Measurements from ENCODE around the gene MARK4.
"Not testable (repeated sequence)": the region's sequence is repeated elsewhere in the genome, so short reads cannot be mapped to it uniquely, and the experiment has no call there.

The MARK4 gene

DNA sequence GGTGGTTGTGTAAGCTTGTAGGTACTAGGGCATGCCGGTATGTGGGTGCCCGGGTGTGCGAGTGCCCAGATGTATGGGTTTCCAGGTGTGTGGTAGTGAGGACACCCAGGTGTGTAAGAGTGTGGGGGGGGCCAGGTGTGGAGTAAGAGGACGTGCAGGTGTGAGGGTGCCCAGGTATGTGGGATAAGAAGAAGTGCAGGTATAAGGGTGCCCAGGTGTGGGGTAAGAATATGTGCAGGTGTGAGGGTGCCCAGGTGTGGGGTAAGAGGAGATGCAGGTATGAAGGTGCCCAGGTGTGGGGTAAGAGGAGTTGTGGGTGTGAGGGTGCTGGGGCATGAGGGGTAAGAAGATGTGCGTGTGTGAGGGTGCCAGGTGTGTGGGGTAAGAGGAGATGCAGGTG, 14.3 kb downstream of the MARK4 start:
- no peak for DNase-seq (ENCODE audit: low spot score)
- TF ChIP-seq, protein P1, sequence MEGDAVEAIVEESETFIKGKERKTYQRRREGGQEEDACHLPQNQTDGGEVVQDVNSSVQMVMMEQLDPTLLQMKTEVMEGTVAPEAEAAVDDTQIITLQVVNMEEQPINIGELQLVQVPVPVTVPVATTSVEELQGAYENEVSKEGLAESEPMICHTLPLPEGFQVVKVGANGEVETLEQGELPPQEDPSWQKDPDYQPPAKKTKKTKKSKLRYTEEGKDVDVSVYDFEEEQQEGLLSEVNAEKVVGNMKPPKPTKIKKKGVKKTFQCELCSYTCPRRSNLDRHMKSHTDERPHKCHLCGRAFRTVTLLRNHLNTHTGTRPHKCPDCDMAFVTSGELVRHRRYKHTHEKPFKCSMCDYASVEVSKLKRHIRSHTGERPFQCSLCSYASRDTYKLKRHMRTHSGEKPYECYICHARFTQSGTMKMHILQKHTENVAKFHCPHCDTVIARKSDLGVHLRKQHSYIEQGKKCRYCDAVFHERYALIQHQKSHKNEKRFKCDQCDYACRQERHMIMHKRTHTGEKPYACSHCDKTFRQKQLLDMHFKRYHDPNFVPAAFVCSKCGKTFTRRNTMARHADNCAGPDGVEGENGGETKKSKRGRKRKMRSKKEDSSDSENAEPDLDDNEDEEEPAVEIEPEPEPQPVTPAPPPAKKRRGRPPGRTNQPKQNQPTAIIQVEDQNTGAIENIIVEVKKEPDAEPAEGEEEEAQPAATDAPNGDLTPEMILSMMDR (IDR thresholded peaks at IDR 0.05; ENCODE audit: extremely low read depth, insufficient read depth, missing control alignments) = no peak
- in situ Hi-C loops (cut with MboI; ENCODE audit: low pct_unique_long_range_greater_than_20kb, low sequenced_read_pairs, unreplicated experiment) = no loop called here

DNA sequence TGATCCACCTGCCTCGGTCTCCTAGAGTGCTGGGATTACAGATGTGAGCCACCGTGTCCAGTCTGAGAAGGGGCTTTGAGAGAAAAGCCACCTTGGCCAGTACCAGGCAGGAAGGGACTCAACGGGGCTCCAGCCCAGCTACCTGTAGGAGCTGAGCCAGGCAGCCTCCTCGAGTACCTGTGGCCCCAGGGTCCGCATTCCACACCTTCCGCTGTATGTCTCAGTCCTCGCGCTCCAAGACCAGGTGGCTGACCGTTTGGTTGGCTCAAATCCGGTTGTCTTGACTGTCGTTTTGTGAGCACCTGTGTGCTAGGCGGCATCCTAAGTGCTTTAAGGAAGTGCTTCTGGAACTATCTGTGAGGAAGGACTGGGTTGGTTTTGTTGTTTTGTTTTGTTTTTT, 16.2 kb downstream of the MARK4 start:
- no peak for DNase-seq (ENCODE audit: low spot score)
- TF ChIP-seq, protein P1 (IDR thresholded peaks at IDR 0.05; ENCODE audit: extremely low read depth, insufficient read depth, missing control alignments) = no peak
- in situ Hi-C loops (cut with MboI; ENCODE audit: low pct_unique_long_range_greater_than_20kb, low sequenced_read_pairs, unreplicated experiment) = no loop called here

DNA sequence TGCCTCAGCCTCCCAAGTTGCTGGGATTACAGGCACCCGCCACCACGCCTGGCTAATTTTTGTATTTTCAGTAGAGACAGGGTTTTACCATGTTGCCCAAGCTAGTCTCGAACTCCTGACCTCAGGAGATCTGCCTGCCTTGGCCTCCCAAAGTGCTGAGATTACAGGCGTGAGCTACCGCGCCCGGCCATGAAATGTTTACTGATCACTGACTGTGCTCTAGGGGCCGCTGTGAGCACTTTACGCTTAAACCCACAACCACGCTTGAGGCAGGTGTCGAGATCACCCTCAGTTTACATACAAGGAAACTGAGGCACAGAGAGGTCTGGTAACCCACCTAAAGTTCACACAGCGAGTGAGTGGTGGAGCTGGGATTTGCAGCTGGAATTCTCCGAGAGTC, 18.9 kb downstream of the MARK4 start:
- in situ Hi-C loops (cut with MboI; ENCODE audit: low pct_unique_long_range_greater_than_20kb, low sequenced_read_pairs, unreplicated experiment); DNase-seq (ENCODE audit: low spot score): not testable (repeated sequence)

DNA sequence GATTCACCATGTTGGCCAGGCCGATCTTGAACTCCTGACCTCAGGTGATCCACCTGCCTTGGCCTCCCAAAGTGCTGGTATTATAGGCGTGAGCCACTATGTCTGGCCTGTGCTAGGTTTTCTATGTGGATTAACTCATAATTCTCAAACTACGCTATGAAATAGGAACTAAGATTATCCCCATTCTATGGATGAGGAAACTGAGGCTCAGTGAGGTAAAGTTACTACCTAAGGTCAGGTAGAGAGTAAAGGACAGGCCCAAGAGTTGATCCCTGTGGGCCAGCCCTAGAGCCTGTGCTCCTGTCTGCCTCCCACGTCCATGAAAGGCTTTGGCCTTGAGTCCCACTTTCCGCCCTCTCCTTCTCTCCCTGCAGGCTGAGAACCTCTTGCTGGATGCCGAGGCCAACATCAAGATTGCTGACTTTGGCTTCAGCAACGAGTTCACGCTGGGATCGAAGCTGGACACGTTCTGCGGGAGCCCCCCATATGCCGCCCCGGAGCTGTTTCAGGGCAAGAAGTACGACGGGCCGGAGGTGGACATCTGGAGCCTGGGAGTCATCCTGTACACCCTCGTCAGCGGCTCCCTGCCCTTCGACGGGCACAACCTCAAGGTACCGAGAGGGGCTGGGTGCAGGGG, 20.1 kb downstream of the MARK4 start:
- TF ChIP-seq, protein P1 (IDR thresholded peaks at IDR 0.05; ENCODE audit: extremely low read depth, insufficient read depth, missing control alignments) = no peak
- no peak for DNase-seq (ENCODE audit: low spot score)
- in situ Hi-C loops (cut with MboI; ENCODE audit: low pct_unique_long_range_greater_than_20kb, low sequenced_read_pairs, unreplicated experiment) = no loop called here

DNA sequence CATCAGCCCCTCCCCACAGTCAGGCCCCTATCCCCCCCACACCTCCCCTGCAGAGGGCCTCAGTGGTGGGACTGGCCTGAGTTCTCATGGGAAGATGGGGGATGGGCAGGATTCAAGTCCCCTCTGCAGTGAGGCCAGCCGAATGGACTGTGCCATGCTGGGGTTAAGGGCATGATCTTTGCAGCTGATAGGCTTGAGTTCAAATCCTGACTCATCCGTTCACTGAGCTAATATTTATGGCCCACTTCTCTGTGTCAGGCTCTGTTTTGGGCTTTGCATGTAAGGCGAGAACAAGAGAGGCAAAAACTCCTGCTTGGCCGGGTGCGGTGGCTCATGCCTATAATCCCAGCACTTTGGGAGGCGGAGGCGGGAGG, 20.7 kb downstream of the MARK4 start:
- DNase-seq (ENCODE audit: low spot score) = no peak
- TF ChIP-seq, protein P1 (IDR thresholded peaks at IDR 0.05; ENCODE audit: extremely low read depth, insufficient read depth, missing control alignments) = no peak
- in situ Hi-C loops (cut with MboI; ENCODE audit: low pct_unique_long_range_greater_than_20kb, low sequenced_read_pairs, unreplicated experiment) = no loop called here

DNA sequence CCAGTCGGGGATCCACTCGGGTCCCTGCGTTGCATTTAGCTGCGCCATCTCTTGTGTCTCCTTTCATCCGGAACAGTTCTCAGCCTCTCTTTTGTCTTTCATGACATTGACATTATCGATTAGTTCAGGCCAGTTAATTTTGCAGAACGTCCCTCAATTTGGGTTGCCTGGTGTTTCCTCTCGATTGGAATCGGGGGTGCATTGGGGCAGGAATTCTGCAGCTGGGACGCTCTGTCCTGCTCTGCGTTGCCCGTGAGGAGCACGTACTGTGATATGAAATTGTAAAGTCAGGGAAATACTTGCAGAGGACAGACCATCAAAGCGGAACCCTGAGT, 22.4 kb downstream of the MARK4 start:
- TF ChIP-seq, protein P1 (IDR thresholded peaks at IDR 0.05; ENCODE audit: extremely low read depth, insufficient read depth, missing control alignments) = no peak
- DNase-seq (ENCODE audit: low spot score) = no peak
- in situ Hi-C loops (cut with MboI; ENCODE audit: low pct_unique_long_range_greater_than_20kb, low sequenced_read_pairs, unreplicated experiment) = no loop called here

DNA sequence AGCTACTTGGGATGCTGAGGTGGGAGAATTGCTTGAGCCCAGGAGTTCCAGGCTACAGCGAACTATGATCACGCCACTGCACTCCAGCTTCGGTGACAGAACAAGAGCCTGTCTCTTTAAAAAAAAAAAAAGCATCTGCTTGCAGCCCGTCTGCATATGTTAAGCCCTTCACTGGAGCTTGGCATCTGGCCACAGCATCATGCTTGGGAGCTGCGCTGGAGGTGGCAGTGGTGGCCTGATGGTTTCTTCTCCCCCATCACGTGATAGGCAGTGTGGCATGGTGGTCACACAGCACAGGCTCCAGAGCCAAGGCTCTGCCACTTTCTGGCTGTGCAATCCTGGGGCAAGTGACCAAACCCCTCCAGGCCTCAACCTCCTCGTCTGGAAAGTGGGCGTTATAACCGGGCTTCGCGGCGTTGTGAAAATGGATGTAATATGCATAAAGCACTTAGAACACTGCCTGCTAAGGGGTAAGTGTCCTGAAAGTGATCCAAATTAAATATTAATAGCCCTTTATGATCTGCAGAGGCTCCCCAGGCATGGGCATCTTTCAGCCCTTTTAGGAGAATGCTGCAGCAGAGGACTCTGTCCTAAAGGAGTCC, 24.4 kb downstream of the MARK4 start:
- no peak for DNase-seq (ENCODE audit: low spot score)
- TF ChIP-seq, protein P1 (IDR thresholded peaks at IDR 0.05; ENCODE audit: extremely low read depth, insufficient read depth, missing control alignments) = no peak
- in situ Hi-C loops (cut with MboI; ENCODE audit: low pct_unique_long_range_greater_than_20kb, low sequenced_read_pairs, unreplicated experiment) = no loop called here

All from GM13977 (cell line).